Sigmoid colon (tissue), 7 donors: ENCODE measurements around the gene METRNL. TPM values are rescaled to one million over a fixed set of nuclear protein-coding genes. Genes with fewer than 3 reads are reported as not detected.

ENCODE experiments used
- DNase-seq: peaks from one replicate; pipeline ENCODE4 v3.0.0-alpha.2; 2019
- H3K27ac ChIP-seq, 4 donors: fragments of 200-600 bp; sonication (generic); one replicate each; pipeline ENCODE4 v1.5.1; 2016 to 2019; ENCODE audit warnings: mild to moderate bottlenecking in 1 of 4
- H3K27me3 ChIP-seq, 3 donors: fragments of 200-600 bp; sonication (generic); one replicate each; pipeline ENCODE4 v1.5.1; 2019; ENCODE audit warnings: mild to moderate bottlenecking in 1 of 3
- H3K36me3 ChIP-seq, 4 donors: fragments of 200-600 bp; sonication (generic); one replicate each; pipeline ENCODE4 v1.5.1; 2016 to 2019
- H3K4me1 ChIP-seq, 4 donors: fragments of 200-600 bp; sonication (generic); one replicate each; pipeline ENCODE4 v1.5.1; 2017 to 2019
- H3K4me3 ChIP-seq, 4 donors: fragments of 200-600 bp; sonication (generic); one replicate each; pipeline ENCODE4 v1.5.1; 2017 to 2019; ENCODE audit warnings: mild to moderate bottlenecking in 2 of 4, moderate library complexity in 1 of 4
- H3K9me3 ChIP-seq, 4 donors: fragments of 200-600 bp in 3 of 4; sonication (generic) in 3 of 4; one replicate each; pipeline versions ENCODE4 v1.5.1 to v1.6.1; 2013 to 2019
- EP300 ChIP-seq, 4 donors: sonication (generic); formaldehyde crosslinking; IDR thresholded peaks; one replicate each; pipeline ENCODE4 v1.6.1; 2017; ENCODE audit warnings: antibody characterized with exemption in 4 of 4
- POLR2A ChIP-seq, 2 donors: fragments of 450-650 bp; IDR thresholded peaks; one replicate each; pipeline ENCODE4 v1.6.1; 2016; ENCODE audit warnings: antibody characterized with exemption in 2 of 2, mild to moderate bottlenecking in 2 of 2, moderate library complexity in 2 of 2
- POLR2AphosphoS5 ChIP-seq, 4 donors: sonication (generic); formaldehyde crosslinking; IDR thresholded peaks; one replicate each; pipeline ENCODE4 v1.6.1; 2017; ENCODE audit warnings: antibody characterized with exemption in 4 of 4
- WGBS, 2 donors: extraction: QIAGEN DNeasy Blood & Tissue Kit; methylation state at CpG; one replicate each; pipeline ENCODE4 v1.1.7; 2013; 5-methylcytosine and 5-hydroxymethylcytosine counted together
- intact Hi-C: fragments of 100-400 bp; cut with DNase I; formaldehyde crosslinking; loops from one replicate; pipeline ENCODE4 v1.15.1; 2023
- polyA plus RNA-seq, 3 donors: library from polyadenylated mRNA; stranded (reverse); fragments of 200-250 nt; gene quantifications; one replicate each; pipeline ENCODE4 v1.2.3, GENCODE V29; 2013
- total RNA-seq, 4 donors: library from RNA; depleted of rRNA; stranded (reverse); fragments of >200 nt; gene quantifications; one replicate each; pipeline ENCODE4 v1.1.0, GENCODE V29; 2016
- TF ChIP-seq, protein P1 (sequence below), 4 experiments: fragments of 450-650 bp in 3 of 4; fragments of 200-600 bp in 1 of 4; IDR thresholded peaks; one replicate each; pipeline ENCODE4 v1.5.1; 2016 to 2019; ENCODE audit warnings: antibody characterized with exemption in 4 of 4, mild to moderate bottlenecking in 3 of 4, moderate library complexity in 2 of 4
- donor health status: healthy with polysubstance abuse.
- donor health status: Bipolar disorder and iron deficiency.
- donor health status: healthy.

Gene METRNL
- total and polyA plus RNA-seq, 7 donors = 26.8 to 116 (median 53.6) TPM

DNA sequence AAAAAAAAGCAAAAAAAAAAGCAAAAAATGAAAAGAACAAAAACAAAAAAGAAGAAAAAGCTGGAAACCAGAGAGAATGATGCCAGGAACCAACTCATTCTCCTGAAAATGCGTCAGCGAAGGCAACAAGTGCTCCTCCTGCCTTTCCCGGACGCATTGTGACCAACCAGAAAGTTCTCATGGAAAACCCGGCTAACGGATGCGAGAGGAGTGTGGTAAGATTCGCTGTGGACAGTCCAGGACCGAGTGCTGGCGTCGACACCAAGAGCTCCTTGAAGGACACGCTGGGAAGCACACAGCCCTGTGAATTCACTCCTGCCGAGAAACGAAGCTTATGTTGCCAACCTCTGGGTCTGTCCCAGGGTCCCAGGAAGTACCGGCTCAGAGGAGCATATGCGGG, 43.4 kb downstream of the METRNL start:
- TF ChIP-seq EP300 (IDR thresholded peaks at IDR 0.05) (no peak), POLR2A (IDR thresholded peaks at IDR 0.05) (no peak), POLR2AphosphoS5 (IDR thresholded peaks at IDR 0.05) (no peak)
- TF ChIP-seq, protein P1, sequence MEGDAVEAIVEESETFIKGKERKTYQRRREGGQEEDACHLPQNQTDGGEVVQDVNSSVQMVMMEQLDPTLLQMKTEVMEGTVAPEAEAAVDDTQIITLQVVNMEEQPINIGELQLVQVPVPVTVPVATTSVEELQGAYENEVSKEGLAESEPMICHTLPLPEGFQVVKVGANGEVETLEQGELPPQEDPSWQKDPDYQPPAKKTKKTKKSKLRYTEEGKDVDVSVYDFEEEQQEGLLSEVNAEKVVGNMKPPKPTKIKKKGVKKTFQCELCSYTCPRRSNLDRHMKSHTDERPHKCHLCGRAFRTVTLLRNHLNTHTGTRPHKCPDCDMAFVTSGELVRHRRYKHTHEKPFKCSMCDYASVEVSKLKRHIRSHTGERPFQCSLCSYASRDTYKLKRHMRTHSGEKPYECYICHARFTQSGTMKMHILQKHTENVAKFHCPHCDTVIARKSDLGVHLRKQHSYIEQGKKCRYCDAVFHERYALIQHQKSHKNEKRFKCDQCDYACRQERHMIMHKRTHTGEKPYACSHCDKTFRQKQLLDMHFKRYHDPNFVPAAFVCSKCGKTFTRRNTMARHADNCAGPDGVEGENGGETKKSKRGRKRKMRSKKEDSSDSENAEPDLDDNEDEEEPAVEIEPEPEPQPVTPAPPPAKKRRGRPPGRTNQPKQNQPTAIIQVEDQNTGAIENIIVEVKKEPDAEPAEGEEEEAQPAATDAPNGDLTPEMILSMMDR (IDR thresholded peaks at IDR 0.05) = no peak
- intact Hi-C loops = no loop called here
- no peaks in the 10 kb centered on the region for H3K4me1 ChIP-seq

DNA sequence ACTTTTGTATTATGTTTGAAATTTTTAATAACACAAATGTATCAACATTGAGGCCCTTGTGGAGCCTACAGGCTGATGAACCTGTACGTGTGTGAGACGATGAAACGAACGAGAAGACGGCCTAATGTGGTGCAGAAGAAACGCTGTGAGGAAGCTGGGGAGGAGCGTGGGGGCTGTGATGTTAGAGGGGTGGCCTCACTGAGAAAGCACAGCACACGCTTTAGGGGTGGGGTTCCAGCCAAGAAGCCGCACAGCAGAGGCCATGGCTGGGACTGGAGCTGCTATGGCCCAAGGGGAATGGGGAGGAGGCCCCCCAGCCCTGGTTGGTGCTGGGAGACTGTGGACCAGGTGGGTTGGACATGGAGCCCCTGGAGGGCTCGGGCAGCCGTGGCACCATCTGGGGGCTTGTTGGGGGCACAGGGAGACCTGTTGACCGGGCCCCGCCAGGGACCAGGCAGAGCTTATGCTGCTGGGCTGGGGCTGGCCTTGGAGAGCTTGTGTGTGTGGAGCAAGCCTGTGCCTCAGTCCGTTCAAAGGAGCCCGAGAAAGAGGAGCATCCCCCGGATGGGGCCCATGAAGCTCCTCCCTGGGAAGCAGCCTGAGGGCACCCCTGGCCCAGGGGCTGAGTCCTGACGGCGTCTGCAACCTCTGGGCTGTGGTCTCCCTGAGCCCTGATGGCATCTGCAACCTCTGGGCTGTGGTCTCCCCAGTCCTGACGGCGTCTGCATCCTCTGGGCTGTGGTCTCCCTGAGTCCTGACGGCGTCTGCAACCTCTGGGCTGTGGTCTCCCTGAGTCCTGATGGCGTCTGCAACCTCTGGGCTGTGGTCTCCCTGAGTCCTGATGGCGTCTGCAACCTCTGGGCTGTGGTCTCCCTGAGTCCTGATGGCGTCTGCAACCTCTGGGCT, 44.7 kb downstream of the METRNL start:
- H3K27ac ChIP-seq = no peak overlapping the region
- no peaks in the 10 kb centered on the region for H3K9me3 ChIP-seq
- H3K4me3 ChIP-seq = no peak overlapping the region
- TF ChIP-seq EP300 (IDR thresholded peaks at IDR 0.05) = no peak
- TF ChIP-seq, protein P1 (IDR thresholded peaks at IDR 0.05) = no peak
- TF ChIP-seq POLR2A (IDR thresholded peaks at IDR 0.05) = no peak
- TF ChIP-seq POLR2AphosphoS5 (IDR thresholded peaks at IDR 0.05) = no peak
- 81 to 88% methylated on average over 25 of the region's 25 CpGs for WGBS, 2 donors
- intact Hi-C loops = no loop called here
- DNase-seq = peak; percentile 60
- H3K27me3 ChIP-seq = peaks cover 0 to 4% (median 0%) of the 10 kb centered on the region in 3 donors
- H3K36me3 ChIP-seq = no peaks in the 10 kb centered on the region
- no peaks in the 10 kb centered on the region for H3K4me1 ChIP-seq

More for the DNA sequence above, 43.4 kb downstream of the METRNL start:
- Histone ChIP-seq H3K4me3 (no peak overlapping the region), H3K36me3 (no peaks in the 10 kb centered on the region), H3K27ac (no peak overlapping the region), H3K9me3 (no peaks in the 10 kb centered on the region), H3K27me3 (peaks cover 0 to 4% (median 0%) of the 10 kb centered on the region in 3 donors)
- peak; percentile 37 for DNase-seq
- 81 to 90% methylated on average over 16 of the region's 16 CpGs for WGBS, 2 donors

DNA sequence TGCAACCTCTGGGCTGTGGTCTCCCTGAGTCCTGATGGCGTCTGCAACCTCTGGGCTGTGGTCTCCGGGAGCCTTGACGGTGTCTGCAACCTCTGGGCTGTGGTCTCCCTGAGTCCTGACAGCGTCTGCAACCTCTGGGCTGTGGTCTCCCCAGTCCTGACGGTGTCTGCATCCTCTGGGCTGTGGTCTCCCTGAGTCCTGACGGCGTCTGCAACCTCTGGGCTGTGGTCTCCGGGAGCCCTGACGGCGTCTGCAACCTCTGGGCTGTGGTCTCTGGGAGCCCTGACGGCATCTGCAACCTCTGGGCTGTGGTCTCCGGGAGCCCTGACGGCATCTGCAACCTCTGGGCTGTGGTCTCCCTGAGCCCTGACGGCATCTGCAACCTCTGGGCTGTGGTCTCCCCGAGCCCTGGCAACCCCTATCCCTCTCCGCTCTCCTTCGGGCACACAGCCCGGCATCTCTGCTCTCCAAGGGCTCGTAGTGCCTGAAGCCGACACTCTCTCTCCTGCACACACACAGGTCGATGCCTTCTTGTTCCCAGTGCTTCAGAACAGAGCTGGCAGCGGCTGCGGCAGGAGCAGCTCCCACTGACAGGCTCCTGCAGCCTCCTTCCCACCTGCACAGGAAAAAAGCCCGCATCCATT, 45.6 kb downstream of the METRNL start:
- peak; percentile 59 for DNase-seq
- H3K9me3 ChIP-seq = no peaks in the 10 kb centered on the region
- H3K4me3 ChIP-seq = no peak overlapping the region
- H3K27me3 ChIP-seq = peaks cover 0 to 4% (median 0%) of the 10 kb centered on the region in 3 donors
- no peak overlapping the region for H3K27ac ChIP-seq
- intact Hi-C loops = no loop called here
- H3K4me1 ChIP-seq = no peaks in the 10 kb centered on the region
- H3K36me3 ChIP-seq = no peaks in the 10 kb centered on the region
- TF ChIP-seq POLR2AphosphoS5 (IDR thresholded peaks at IDR 0.05) (no peak), POLR2A (IDR thresholded peaks at IDR 0.05) (no peak), EP300 (IDR thresholded peaks at IDR 0.05) (no peak)
- TF ChIP-seq, protein P1 (IDR thresholded peaks at IDR 0.05) = no peak
- 60 to 74% methylated on average over 24 of the region's 24 CpGs for WGBS, 2 donors

DNA sequence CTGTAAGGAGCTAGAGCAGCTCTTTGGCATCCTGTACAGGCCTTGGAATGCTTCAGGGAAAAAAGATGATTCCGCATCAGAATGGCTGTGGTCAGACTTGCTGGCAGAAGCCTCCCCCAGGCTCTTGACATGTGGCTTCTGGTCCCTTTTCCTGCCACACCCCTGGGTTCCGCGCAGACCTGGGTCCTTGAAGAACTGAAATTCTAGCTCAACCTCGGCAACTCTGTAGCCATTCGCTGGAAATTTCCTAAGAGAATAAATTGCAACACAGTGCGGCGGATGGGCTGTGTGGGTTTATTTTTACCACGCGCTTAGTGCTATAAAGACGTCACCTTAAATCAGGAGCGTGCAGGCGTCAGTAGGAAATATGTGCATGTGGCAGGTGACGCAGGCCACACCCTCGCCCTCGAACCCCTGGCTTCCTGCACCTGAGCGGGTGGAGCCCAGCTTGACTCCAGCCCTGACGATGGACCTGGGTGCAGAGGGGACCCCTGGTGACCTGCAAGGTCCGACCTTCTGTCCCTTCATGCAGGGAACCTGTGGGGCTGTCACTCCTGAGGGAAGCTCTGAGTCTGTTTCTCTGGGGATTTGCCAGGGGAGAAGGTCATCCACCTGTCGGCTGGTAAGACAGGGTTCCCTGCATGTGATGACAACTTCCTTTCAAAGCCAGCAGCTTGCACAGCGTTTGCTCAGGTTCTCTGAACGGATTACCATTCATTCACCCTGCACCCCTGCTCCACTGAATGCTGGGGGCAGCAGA, 46.3 kb downstream of the METRNL start:
- 12 to 30% methylated on average over 21 of the region's 21 CpGs for WGBS, 2 donors
- intact Hi-C loops = no loop called here
- Histone ChIP-seq H3K9me3 (no peaks in the 10 kb centered on the region), H3K36me3 (no peaks in the 10 kb centered on the region), H3K4me3 (no peak overlapping the region), H3K4me1 (no peaks in the 10 kb centered on the region), H3K27ac (no peak overlapping the region), H3K27me3 (peaks cover 0 to 4% (median 0%) of the 10 kb centered on the region in 3 donors)
- DNase-seq = peak; percentile 78
- TF ChIP-seq, protein P1 (IDR thresholded peaks at IDR 0.05) = no peak
- TF ChIP-seq EP300 (IDR thresholded peaks at IDR 0.05) (peak; percentile 40 to 86 (median 44)), POLR2AphosphoS5 (IDR thresholded peaks at IDR 0.05) (peak in 1 of 4 donors; percentile 16)
